HepG2 (cell line): Measurements from ENCODE around the gene NSD1. TPM values are rescaled to one million over a fixed set of nuclear protein-coding genes. Genes with fewer than 3 reads are reported as not detected.

ENCODE experiments used
- ARID4A ChIP-seq: sonication (generic); formaldehyde crosslinking; IDR thresholded peaks from 2 replicates; pipeline ENCODE4 v1.5.0; 2020; ENCODE audit warnings: mild to moderate bottlenecking, missing genetic modification reagents, borderline replicate concordance
- ATF3 ChIP-seq: sonication (generic); formaldehyde crosslinking; IDR thresholded peaks from 2 replicates; pipeline ENCODE4 v1.4.0; 2020; ENCODE audit warnings: missing genetic modification reagents
- CEBPB ChIP-seq: IDR thresholded peaks from 2 replicates; pipeline ENCODE4 v1.6.1; 2011; ENCODE audit warnings: low read depth, low read length, improper control_type of control experiment, borderline replicate concordance
- CEBPG ChIP-seq: IDR thresholded peaks from 2 replicates; pipeline ENCODE4 v1.6.1; 2016
- CREB1 ChIP-seq, 2 experiments: fragments of 450-650 bp in 1 of 2; IDR thresholded peaks; 2 replicates each; pipeline ENCODE4 v1.6.1; 2016 to 2017; ENCODE audit warnings: control low read depth in 1 of 2, mild to moderate bottlenecking in 1 of 2, missing compliant biosample characterization in 1 of 2, missing genetic modification characterization in 1 of 2
- FOXO4 ChIP-seq: sonication (generic); formaldehyde crosslinking; conservative IDR thresholded peaks from 2 replicates; pipeline ENCODE4 v1.8.1; 2023; ENCODE audit warnings: missing genetic modification reagents
- GTF2F1 ChIP-seq: fragments of 150-350 bp; IDR thresholded peaks from 2 replicates; pipeline ENCODE4 v1.6.1; 2014; ENCODE audit warnings: low read length
- HMGXB3 ChIP-seq: sonication (generic); formaldehyde crosslinking; IDR thresholded peaks from 2 replicates; pipeline ENCODE4 v1.4.0; 2020; ENCODE audit warnings: missing genetic modification reagents, borderline replicate concordance
- HNF4A ChIP-seq: sonication (generic); formaldehyde crosslinking; IDR thresholded peaks from 2 replicates; pipeline ENCODE4 v1.4.0; 2020; ENCODE audit warnings: missing genetic modification reagents
- KLF16 ChIP-seq, 2 experiments: sonication (generic) in 1 of 2; formaldehyde crosslinking in 1 of 2; IDR thresholded peaks; 2 replicates each; pipeline versions ENCODE4 v1.6.1 to v1.8.0; 2016 to 2023; ENCODE audit warnings: missing genetic modification reagents in 2 of 2, missing compliant biosample characterization in 1 of 2
- MAX ChIP-seq: IDR thresholded peaks from 2 replicates; pipeline ENCODE4 v1.6.1; 2012; ENCODE audit warnings: inconsistent platforms
- RAD21 ChIP-seq: fragments of 450-650 bp; formaldehyde crosslinking; IDR thresholded peaks from 2 replicates; pipeline ENCODE4 v1.5.0; 2020; ENCODE audit warnings: mild to moderate bottlenecking
- SAP130 ChIP-seq: IDR thresholded peaks from 2 replicates; pipeline ENCODE4 v1.6.1; 2016; ENCODE audit warnings: low read depth
- SKIL ChIP-seq: sonication (generic); formaldehyde crosslinking; IDR thresholded peaks from 2 replicates; pipeline ENCODE4 v1.8.0; 2022; ENCODE audit warnings: missing genetic modification reagents, mild to moderate bottlenecking, moderate library complexity, borderline replicate concordance
- SMAD3 ChIP-seq: sonication (generic); formaldehyde crosslinking; IDR thresholded peaks from 2 replicates; pipeline ENCODE4 v1.4.0; 2020; ENCODE audit warnings: missing genetic modification reagents
- ZNF263 ChIP-seq: sonication (generic); formaldehyde crosslinking; IDR thresholded peaks from 2 replicates; pipeline ENCODE4 v1.4.0; 2020; ENCODE audit warnings: missing genetic modification reagents
- ZNF607 ChIP-seq: sonication (generic); formaldehyde crosslinking; IDR thresholded peaks from 2 replicates; pipeline ENCODE4 v1.5.1; 2020; ENCODE audit warnings: missing genetic modification reagents, mild to moderate bottlenecking, borderline replicate concordance
- polyA plus RNA-seq, 8 experiments: library from polyadenylated mRNA; depleted of rRNA in 3 of 8; stranded (reverse) in 7 of 8; unstranded in 1 of 8; fragments of >200 nt; fragmentation: Illumina TruSeq in 4 of 8; extraction: Trizol in 4 of 8; gene quantifications; 2 replicates each; pipeline versions ENCODE4 v1.2.1 to v1.2.3, GENCODE V29; 2011 to 2016; ENCODE audit warnings: low read depth in 4 of 8, missing spikeins in 1 of 8, mixed read lengths in 1 of 8; ENCODE audit not compliant: insufficient read depth in 1 of 8
- total RNA-seq, 5 experiments: library from RNA; depleted of rRNA; stranded (reverse); fragments of >200 nt; fragmentation: Illumina TruSeq; extraction: Trizol; gene quantifications; 2 replicates each; pipeline ENCODE4 v1.2.3, GENCODE V29; 2016; ENCODE audit warnings: low read depth in 1 of 5

Gene NSD1
- total and polyA plus RNA-seq, 2 of the 13 experiments (the other 11 are each of a cell fraction or from before 2014, with no cell fraction given): 0.01 to 0.09 TPM

GRCh38 chr5:177317959-177318377 is 184.4 kb downstream of the NSD1 start (continued):
- TF ChIP-seq HMGXB3 (CRISPR knock-in tag): no peak
- 0 out of 2 replicates have a peak, but pooled peaks have one; percentile 29 for TF ChIP-seq MAX
- no peak for TF ChIP-seq ATF3 (CRISPR knock-in tag)
- TF ChIP-seq CEBPB: peak; percentile 80; the same call in 1 of the 2 replicates
- TF ChIP-seq KLF16 (CRISPR knock-in tag; IDR thresholded peaks at IDR 0.05): peak in 1 of 2 experiments; percentile 41; a peak in 1 of 4 replicates
- TF ChIP-seq CEBPG: peak; percentile 81
- no peak for TF ChIP-seq CREB1 (IDR thresholded peaks at IDR 0.05)
- TF ChIP-seq CREB1 (CRISPR knock-in tag; IDR thresholded peaks at IDR 0.05): peak; percentile 18; the same call in 1 of the 2 replicates
- TF ChIP-seq RAD21 (CRISPR knock-in tag): peak; percentile 91
- peak; percentile 31; the same call in 1 of the 2 replicates for TF ChIP-seq SAP130 (CRISPR knock-in tag)
- TF ChIP-seq ZNF263 (CRISPR knock-in tag): peak; percentile 43; the same call in 1 of the 2 replicates
- TF ChIP-seq ARID4A: peak; percentile 21; the same call in 1 of the 2 replicates
- peak; percentile 17; the same call in 1 of the 2 replicates for TF ChIP-seq HNF4A (CRISPR knock-in tag)
- no peak for TF ChIP-seq GTF2F1
- TF ChIP-seq ZNF607 (CRISPR knock-in tag): peak; percentile 43; the same call in 1 of the 2 replicates
- no peak for TF ChIP-seq SKIL (CRISPR knock-in tag)
- no peak for TF ChIP-seq SMAD3 (CRISPR knock-in tag)
- TF ChIP-seq FOXO4 (CRISPR knock-in tag): no peak
